Measurements from ENCODE around the gene PPP1R3F. TPM values are rescaled to one million over a fixed set of nuclear protein-coding genes. Genes with fewer than 3 reads are reported as not detected.

The PPP1R3F gene
- total and polyA plus RNA-seq, 8 donors: 1.4 to 20.4 (median 4.8) TPM

- WGBS, 5 donors: 60 to 89% (median 83%) methylated on average over 2 of the region's 2 CpGs
- peaks cover 0 to 17% (median 4%) of the 10 kb centered on the region in 4 donors for H3K4me1 ChIP-seq
- TF ChIP-seq CTCF (IDR thresholded peaks at IDR 0.05) (no peak), POLR2A (IDR thresholded peaks at IDR 0.05) (no peak), EP300 (IDR thresholded peaks at IDR 0.05) (no peak), POLR2AphosphoS5 (IDR thresholded peaks at IDR 0.05) (no peak)
- H3K36me3 ChIP-seq: no peaks in the 10 kb centered on the region
- H3K9me3 ChIP-seq: no peaks in the 10 kb centered on the region
- intact Hi-C loops (cut with DNase I; ENCODE audit: low total_unique reads): no loop called here
- H3K4me3 ChIP-seq: no peak overlapping the region
- H3K27ac ChIP-seq: no peak overlapping the region
- DNase-seq: no peak
- peaks cover 0 to 15% (median 0%) of the 10 kb centered on the region in 3 donors for H3K27me3 ChIP-seq
Observed at GRCh38 chrX:49227726-49228125, 41.9 kb upstream of the PPP1R3F start.

- H3K27me3 ChIP-seq: peaks cover 0 to 15% (median 0%) of the 10 kb centered on the region in 3 donors
- TF ChIP-seq CTCF (IDR thresholded peaks at IDR 0.05) (no peak), EP300 (IDR thresholded peaks at IDR 0.05) (no peak), POLR2A (IDR thresholded peaks at IDR 0.05) (no peak), POLR2AphosphoS5 (IDR thresholded peaks at IDR 0.05) (no peak)
- 84 to 90% (median 89%) methylated on average over 11 to 17 of the region's 17 CpGs for WGBS, 5 donors
- H3K4me1 ChIP-seq: peaks cover 0 to 17% (median 4%) of the 10 kb centered on the region in 4 donors
- no peak overlapping the region for H3K4me3 ChIP-seq
- no peaks in the 10 kb centered on the region for H3K36me3 ChIP-seq
- no peak overlapping the region for H3K27ac ChIP-seq
- intact Hi-C loops (cut with DNase I; ENCODE audit: low total_unique reads): no loop called here
- DNase-seq: no peak
- H3K9me3 ChIP-seq: no peaks in the 10 kb centered on the region
Observed at GRCh38 chrX:49228185-49228584, 41.4 kb upstream of the PPP1R3F start.

GRCh38 chrX:49230500-49231232 is 38.9 kb upstream of the PPP1R3F start:
- intact Hi-C loops (cut with DNase I; ENCODE audit: low total_unique reads): no loop called here
- TF ChIP-seq EP300 (IDR thresholded peaks at IDR 0.05) (no peak), CTCF (IDR thresholded peaks at IDR 0.05) (no peak), POLR2AphosphoS5 (IDR thresholded peaks at IDR 0.05) (no peak), POLR2A (IDR thresholded peaks at IDR 0.05) (no peak)
- Histone ChIP-seq H3K36me3 (no peaks in the 10 kb centered on the region), H3K9me3 (no peaks in the 10 kb centered on the region), H3K27me3 (peaks cover 0 to 10% (median 0%) of the 10 kb centered on the region in 3 donors), H3K27ac (peak overlapping the region; percentile 1 to 69 (median 62)), H3K4me3 (peak overlapping the region; percentile 32 to 39 (median 38)), H3K4me1 (peaks cover 0 to 17% (median 4%) of the 10 kb centered on the region in 4 donors)
- peak; percentile 79 to 88 for DNase-seq
- WGBS, 5 donors: 3 to 45% (median 10%) methylated on average over 7 to 44 of the region's 44 CpGs

GRCh38 chrX:49231333-49232000 is 38.1 kb upstream of the PPP1R3F start:
- Histone ChIP-seq H3K9me3 (no peaks in the 10 kb centered on the region), H3K4me1 (peaks cover 0 to 23% (median 9%) of the 10 kb centered on the region in 4 donors), H3K4me3 (no peak overlapping the region), H3K27me3 (peaks cover 0 to 3% (median 0%) of the 10 kb centered on the region in 3 donors), H3K36me3 (no peaks in the 10 kb centered on the region), H3K27ac (peak overlapping the region in 2 of 5 donors; percentile 66 to 69)
- intact Hi-C loops (cut with DNase I; ENCODE audit: low total_unique reads): no loop called here
- no peak for TF ChIP-seq POLR2A (IDR thresholded peaks at IDR 0.05)
- no peak for TF ChIP-seq CTCF (IDR thresholded peaks at IDR 0.05)
- no peak for TF ChIP-seq POLR2AphosphoS5 (IDR thresholded peaks at IDR 0.05)
- no peak for TF ChIP-seq EP300 (IDR thresholded peaks at IDR 0.05)
- no peak for DNase-seq
- WGBS, 5 donors: 87 to 96% (median 92%) methylated on average over 5 to 10 of the region's 10 CpGs

All from stomach (tissue), 9 donors.